ENCODE results near the gene SOX6.

GRCh38 chr11:16117989-16118756 is 238.2 kb downstream of the SOX6 start:
- TF ChIP-seq CTCF (IDR thresholded peaks at IDR 0.05) (no peak), EP300 (IDR thresholded peaks at IDR 0.05; ENCODE audit: low read depth) (no peak)
